GM21515 (cell line): ENCODE measurements around the gene CLEC2D.
"Not testable (repeated sequence)": the region's sequence is repeated elsewhere in the genome, so short reads cannot be mapped to it uniquely, and the experiment has no call there.

ENCODE experiments used
- ATAC-seq: cut with Tn5 transposase; IDR thresholded peaks from one replicate; pipeline ENCODE4 v1.9.1; 2021; ENCODE audit not compliant: unreplicated experiment

The CLEC2D gene

GRCh38 chr12:9725213-9725870 is 55.8 kb downstream of the CLEC2D start:
- no peak for ATAC-seq

- ATAC-seq = no peak
Observed at GRCh38 chr12:9727813-9728212, 58.3 kb downstream of the CLEC2D start.

GRCh38 chr12:9729082-9729481 is 59.6 kb downstream of the CLEC2D start:
- no peak for ATAC-seq

- ATAC-seq = no peak
Observed at GRCh38 chr12:9730011-9730410, 60.5 kb downstream of the CLEC2D start.

GRCh38 chr12:9730591-9730990 is 61.1 kb downstream of the CLEC2D start:
- no peak for ATAC-seq

- ATAC-seq = no peak
Observed at GRCh38 chr12:9731393-9731792, 61.9 kb downstream of the CLEC2D start.

GRCh38 chr12:9731797-9732196 is 62.3 kb downstream of the CLEC2D start:
- ATAC-seq = no peak

GRCh38 chr12:9732921-9733461 is 63.5 kb downstream of the CLEC2D start, which contains the start of gene CLECL1:
Gene CLECL1 (minus strand): TSS chr12:9733097.
- peak; percentile 41 for ATAC-seq

GRCh38 chr12:9735601-9736000 is 66.1 kb downstream of the CLEC2D start:
- no peak for ATAC-seq

- ATAC-seq = no peak
Observed at GRCh38 chr12:9736936-9737705, 67.6 kb downstream of the CLEC2D start.

GRCh38 chr12:9738905-9739304 is 69.4 kb downstream of the CLEC2D start:
- not testable (repeated sequence) for ATAC-seq

GRCh38 chr12:9739404-9740105 is 70.0 kb downstream of the CLEC2D start:
- not testable (repeated sequence) for ATAC-seq

- ATAC-seq = no peak
Observed at GRCh38 chr12:9740106-9740750, 70.7 kb downstream of the CLEC2D start.

- ATAC-seq = peak; percentile 89
Observed at GRCh38 chr12:9741726-9742125, 72.2 kb downstream of the CLEC2D start.

GRCh38 chr12:9742661-9743060 is 73.1 kb downstream of the CLEC2D start:
- ATAC-seq = no peak

- no peak for ATAC-seq
Observed at GRCh38 chr12:9745199-9745598, 75.7 kb downstream of the CLEC2D start.
